ENCODE data around the gene BARD1. TPM values are rescaled to one million over a fixed set of nuclear protein-coding genes. Genes with fewer than 3 reads are reported as not detected.

The BARD1 gene
- total and polyA plus RNA-seq, 2 of the 8 experiments (the other 6 are each of a cell fraction or from before 2014, with no cell fraction given), result 11.1 to 29.8 TPM

DNA sequence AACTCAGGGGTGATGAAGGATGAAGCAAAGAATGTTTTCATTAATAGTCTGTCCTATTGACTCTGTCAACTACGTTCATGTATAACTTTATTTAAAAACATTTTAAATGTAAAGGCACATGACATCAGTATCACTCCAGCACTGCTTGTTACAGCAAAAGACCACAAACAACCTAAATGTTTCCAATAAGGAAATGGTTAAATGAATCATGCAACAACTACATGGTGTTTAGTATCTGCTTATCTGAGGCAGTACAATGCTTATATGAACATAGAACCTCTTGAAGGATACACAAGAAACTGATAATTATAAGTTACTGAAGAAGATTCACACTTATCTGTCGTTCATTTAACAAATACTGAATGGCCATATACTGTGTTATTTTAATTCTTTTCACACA is 8.4 kb downstream of the BARD1 start (continued):
- TF ChIP-seq, protein P1, sequence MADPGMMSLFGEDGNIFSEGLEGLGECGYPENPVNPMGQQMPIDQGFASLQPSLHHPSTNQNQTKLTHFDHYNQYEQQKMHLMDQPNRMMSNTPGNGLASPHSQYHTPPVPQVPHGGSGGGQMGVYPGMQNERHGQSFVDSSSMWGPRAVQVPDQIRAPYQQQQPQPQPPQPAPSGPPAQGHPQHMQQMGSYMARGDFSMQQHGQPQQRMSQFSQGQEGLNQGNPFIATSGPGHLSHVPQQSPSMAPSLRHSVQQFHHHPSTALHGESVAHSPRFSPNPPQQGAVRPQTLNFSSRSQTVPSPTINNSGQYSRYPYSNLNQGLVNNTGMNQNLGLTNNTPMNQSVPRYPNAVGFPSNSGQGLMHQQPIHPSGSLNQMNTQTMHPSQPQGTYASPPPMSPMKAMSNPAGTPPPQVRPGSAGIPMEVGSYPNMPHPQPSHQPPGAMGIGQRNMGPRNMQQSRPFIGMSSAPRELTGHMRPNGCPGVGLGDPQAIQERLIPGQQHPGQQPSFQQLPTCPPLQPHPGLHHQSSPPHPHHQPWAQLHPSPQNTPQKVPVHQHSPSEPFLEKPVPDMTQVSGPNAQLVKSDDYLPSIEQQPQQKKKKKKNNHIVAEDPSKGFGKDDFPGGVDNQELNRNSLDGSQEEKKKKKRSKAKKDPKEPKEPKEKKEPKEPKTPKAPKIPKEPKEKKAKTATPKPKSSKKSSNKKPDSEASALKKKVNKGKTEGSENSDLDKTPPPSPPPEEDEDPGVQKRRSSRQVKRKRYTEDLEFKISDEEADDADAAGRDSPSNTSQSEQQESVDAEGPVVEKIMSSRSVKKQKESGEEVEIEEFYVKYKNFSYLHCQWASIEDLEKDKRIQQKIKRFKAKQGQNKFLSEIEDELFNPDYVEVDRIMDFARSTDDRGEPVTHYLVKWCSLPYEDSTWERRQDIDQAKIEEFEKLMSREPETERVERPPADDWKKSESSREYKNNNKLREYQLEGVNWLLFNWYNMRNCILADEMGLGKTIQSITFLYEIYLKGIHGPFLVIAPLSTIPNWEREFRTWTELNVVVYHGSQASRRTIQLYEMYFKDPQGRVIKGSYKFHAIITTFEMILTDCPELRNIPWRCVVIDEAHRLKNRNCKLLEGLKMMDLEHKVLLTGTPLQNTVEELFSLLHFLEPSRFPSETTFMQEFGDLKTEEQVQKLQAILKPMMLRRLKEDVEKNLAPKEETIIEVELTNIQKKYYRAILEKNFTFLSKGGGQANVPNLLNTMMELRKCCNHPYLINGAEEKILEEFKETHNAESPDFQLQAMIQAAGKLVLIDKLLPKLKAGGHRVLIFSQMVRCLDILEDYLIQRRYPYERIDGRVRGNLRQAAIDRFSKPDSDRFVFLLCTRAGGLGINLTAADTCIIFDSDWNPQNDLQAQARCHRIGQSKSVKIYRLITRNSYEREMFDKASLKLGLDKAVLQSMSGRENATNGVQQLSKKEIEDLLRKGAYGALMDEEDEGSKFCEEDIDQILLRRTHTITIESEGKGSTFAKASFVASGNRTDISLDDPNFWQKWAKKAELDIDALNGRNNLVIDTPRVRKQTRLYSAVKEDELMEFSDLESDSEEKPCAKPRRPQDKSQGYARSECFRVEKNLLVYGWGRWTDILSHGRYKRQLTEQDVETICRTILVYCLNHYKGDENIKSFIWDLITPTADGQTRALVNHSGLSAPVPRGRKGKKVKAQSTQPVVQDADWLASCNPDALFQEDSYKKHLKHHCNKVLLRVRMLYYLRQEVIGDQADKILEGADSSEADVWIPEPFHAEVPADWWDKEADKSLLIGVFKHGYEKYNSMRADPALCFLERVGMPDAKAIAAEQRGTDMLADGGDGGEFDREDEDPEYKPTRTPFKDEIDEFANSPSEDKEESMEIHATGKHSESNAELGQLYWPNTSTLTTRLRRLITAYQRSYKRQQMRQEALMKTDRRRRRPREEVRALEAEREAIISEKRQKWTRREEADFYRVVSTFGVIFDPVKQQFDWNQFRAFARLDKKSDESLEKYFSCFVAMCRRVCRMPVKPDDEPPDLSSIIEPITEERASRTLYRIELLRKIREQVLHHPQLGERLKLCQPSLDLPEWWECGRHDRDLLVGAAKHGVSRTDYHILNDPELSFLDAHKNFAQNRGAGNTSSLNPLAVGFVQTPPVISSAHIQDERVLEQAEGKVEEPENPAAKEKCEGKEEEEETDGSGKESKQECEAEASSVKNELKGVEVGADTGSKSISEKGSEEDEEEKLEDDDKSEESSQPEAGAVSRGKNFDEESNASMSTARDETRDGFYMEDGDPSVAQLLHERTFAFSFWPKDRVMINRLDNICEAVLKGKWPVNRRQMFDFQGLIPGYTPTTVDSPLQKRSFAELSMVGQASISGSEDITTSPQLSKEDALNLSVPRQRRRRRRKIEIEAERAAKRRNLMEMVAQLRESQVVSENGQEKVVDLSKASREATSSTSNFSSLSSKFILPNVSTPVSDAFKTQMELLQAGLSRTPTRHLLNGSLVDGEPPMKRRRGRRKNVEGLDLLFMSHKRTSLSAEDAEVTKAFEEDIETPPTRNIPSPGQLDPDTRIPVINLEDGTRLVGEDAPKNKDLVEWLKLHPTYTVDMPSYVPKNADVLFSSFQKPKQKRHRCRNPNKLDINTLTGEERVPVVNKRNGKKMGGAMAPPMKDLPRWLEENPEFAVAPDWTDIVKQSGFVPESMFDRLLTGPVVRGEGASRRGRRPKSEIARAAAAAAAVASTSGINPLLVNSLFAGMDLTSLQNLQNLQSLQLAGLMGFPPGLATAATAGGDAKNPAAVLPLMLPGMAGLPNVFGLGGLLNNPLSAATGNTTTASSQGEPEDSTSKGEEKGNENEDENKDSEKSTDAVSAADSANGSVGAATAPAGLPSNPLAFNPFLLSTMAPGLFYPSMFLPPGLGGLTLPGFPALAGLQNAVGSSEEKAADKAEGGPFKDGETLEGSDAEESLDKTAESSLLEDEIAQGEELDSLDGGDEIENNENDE (IDR thresholded peaks at IDR 0.05; ENCODE audit: insufficient replicate concordance, low read length), result no peak
- no peak for TF ChIP-seq HDAC6 (IDR thresholded peaks at IDR 0.05; ENCODE audit: low read depth, low read length)
- no peak for TF ChIP-seq HDAC2 (IDR thresholded peaks at IDR 0.05; ENCODE audit: borderline replicate concordance in 1 of 2, low read depth in 2 of 2, low read length in 2 of 2)
- TF ChIP-seq JUND (IDR thresholded peaks at IDR 0.05; ENCODE audit: low read length), result no peak
- TF ChIP-seq, protein P2, sequence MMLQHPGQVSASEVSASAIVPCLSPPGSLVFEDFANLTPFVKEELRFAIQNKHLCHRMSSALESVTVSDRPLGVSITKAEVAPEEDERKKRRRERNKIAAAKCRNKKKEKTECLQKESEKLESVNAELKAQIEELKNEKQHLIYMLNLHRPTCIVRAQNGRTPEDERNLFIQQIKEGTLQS (IDR thresholded peaks at IDR 0.05; ENCODE audit: insufficient read depth, low read depth, low read length), result no peak
- TF ChIP-seq TAF1 (IDR thresholded peaks at IDR 0.05; ENCODE audit: low read depth, low read length), result no peak
- TF ChIP-seq POLR2AphosphoS5 (IDR thresholded peaks at IDR 0.05; ENCODE audit: low read depth, low read length), result no peak
- no peak for TF ChIP-seq TBP (IDR thresholded peaks at IDR 0.05; ENCODE audit: low read depth, low read length)
- TF ChIP-seq GTF2F1 (IDR thresholded peaks at IDR 0.05; ENCODE audit: borderline replicate concordance, low read depth, low read length), result no peak
